GM19372 (cell line): ENCODE measurements around the gene PDE3B.
"Not testable (repeated sequence)": the region's sequence is repeated elsewhere in the genome, so short reads cannot be mapped to it uniquely, and the experiment has no call there.

Experiments used
- ATAC-seq: cut with Tn5 transposase; IDR thresholded peaks from one replicate; pipeline ENCODE4 v1.9.1; 2021; ENCODE audit warnings: mild to moderate bottlenecking, low read depth, moderate library complexity; ENCODE audit not compliant: unreplicated experiment

Gene PDE3B

DNA sequence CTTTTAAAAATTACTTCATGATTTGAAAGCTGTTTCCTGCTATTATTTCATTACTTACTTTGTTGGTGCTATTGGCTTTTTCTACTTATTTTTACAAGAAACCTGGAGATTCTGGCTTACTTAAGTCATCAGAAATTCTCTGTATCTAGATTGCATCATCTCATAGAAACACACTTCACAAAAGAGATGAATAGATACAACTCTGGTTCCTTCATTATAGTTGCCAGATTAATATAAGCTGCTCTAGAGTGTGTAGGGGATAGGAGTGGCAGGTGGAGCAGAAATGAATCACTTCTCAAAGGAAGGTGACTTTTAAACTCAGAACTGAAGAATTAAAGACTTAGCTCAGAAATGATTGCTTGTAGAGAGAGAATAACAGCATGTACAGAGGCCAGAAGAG, 228.4 kb downstream of the PDE3B start:
- ATAC-seq: no peak

DNA sequence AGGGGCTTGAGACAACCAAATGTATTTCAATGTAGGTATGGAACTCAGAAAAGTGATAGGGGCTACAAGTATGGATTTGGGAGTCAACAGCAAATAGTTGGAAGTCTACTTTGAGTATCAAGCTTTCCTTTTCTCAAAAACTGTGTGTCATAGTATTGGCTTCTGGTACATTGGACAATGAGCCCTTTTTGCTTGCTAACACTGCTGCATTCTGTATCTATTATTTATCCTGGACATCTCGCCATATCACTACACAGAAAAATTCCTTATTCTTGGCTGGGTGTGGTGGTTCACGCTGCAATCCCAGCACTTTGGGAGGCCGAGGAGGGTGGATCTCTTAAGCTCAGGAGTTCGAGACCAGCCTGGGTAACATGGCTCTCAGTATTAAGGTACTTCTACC, 230.0 kb downstream of the PDE3B start:
- ATAC-seq: no peak

DNA sequence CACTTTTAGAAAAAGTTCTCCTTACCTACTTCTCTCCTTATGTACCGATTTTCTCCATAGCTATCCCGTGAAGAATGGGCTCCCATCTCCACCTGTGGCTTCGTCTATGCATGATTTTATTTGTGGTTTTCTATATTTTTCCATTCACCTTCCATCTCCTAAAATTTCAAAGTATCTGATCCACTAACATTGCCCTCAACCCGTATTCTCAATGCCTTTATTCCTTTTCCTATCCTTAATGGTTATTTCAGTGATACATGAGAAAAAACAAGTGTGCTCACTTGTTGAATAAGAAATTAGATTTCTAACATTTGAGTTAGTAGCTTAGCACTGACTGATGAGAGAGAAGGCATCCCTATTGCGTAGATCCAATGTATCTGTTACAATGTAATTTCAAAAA, 231.6 kb downstream of the PDE3B start:
- no peak for ATAC-seq

DNA sequence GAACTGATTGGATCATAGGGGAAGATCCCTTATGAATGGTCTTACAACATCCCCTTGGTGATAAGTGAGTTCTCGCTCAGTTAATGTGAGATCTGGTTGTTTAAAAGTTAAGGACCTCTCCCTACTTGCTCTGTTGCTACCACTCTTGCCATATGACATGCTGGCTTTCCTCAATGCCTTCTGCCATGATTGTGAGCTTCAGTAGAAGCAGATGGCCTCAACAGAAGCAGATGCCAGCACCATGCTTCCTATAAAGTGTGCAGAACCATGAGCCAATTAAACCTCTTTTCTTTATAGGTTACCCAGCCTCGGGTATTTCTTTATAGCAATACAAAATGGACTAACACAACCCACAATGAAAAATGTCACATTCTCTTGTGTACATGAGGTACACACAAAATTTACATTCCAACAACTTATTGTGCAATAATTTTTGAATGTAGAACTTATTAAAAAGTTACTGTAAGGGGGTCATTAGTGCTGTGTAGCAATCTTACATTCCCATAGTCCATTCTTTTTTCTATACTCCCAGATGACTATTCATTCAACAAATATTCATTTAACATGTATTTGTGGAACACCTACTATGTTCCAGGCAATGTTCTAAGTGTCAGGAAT, 238.1 kb downstream of the PDE3B start:
- no peak for ATAC-seq

- ATAC-seq: no peak
Observed at GRCh38 chr11:14882196-14882595, 238.6 kb downstream of the PDE3B start.

DNA sequence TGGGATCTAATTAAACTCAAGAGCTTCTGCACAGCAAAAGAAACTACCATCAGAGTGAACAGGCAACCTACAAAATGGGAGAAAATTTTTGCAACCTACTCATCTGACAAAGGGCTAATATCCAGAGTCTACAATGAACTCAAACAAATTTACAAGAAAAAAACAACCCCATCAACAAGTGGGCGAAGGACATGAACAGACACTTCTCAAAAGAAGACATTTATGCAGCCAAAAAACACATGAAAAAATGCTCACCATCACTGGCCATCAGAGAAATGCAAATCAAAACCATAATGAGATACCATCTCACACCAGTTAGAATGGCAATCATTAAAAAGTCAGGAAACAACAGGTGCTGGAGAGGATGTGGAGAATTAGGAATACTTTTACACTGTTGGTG, 240.1 kb downstream of the PDE3B start:
- not testable (repeated sequence) for ATAC-seq

GRCh38 chr11:14884667-14885273, 241.2 kb downstream of the PDE3B start:
- ATAC-seq: no peak

GRCh38 chr11:14886513-14886912, 242.9 kb downstream of the PDE3B start:
- no peak for ATAC-seq

DNA sequence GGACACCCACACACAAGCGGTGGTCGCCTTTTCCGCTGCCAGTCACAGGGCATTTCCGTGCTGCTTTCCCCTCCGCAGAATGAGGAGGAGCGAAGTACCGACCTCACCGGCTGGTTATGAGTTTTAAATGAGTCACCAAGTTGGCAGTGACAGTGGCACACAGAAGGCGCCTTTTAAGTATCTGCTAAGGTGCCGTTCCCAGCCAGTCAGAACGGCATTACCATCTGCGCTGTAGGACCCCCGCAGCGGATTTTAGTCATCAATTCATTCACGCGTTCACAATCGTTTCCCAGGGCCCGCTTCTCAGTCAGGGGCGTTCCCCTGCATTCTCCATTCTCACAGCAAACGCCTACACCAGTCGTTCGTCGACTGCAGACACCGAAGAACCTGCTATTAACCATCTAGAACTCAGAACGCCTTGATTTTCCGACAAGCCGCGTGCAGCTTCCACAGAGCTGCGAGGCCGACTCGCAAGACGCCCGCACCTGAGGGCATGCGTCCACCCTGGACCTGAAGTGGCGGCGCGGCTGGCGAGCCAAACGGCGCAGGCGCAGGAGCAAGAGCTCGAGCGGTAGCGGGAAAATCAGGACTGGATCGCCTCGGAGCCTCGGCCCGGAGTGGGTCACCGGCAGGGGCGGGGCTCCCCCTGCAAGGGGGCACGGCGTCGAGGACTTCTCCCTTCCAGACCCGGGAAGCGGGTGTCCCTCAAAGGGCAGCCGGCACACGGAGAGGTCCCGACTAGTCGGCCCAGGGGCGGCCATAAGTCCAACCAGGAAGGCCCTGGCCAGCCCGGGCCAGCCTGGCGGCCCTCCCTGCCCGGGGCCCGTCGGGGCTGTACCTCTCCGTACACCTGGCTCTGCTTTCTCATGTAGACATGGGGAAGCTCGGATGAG, 247.8 kb downstream of the PDE3B start:
- ATAC-seq: peak; percentile 44

DNA sequence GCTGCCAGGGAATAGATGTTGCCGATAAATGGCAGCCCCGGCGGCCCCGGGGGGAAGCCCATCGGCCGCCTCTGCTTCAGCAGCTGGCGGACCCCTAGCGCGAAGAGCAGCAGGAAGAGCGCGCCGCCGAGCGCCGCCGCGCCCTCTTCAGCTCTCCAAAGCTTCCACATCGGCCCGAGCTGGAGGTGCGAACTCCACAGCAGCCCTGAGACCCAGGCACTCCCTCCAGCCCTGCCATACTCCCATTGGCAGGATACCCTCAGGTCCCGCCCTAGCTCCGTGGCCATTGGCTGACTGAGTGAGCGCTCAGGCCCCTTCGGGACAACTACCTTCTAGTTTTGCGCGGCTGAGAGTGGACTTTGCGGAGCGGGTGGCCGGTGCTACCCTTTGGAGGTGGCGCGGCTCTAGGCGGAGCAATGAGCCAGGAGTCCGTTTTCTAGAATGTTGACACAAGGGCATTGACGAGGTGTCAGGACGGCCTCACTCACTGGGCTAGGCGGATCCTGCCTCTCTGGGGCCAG, 248.5 kb downstream of the PDE3B start, which contains the start of gene CYP2R1:
Gene CYP2R1 (minus strand): TSS at position 196 of the 521 bp plus-strand sequence. CDS start 26 bp downstream, at position 170.
- peak; percentile 94 for ATAC-seq

DNA sequence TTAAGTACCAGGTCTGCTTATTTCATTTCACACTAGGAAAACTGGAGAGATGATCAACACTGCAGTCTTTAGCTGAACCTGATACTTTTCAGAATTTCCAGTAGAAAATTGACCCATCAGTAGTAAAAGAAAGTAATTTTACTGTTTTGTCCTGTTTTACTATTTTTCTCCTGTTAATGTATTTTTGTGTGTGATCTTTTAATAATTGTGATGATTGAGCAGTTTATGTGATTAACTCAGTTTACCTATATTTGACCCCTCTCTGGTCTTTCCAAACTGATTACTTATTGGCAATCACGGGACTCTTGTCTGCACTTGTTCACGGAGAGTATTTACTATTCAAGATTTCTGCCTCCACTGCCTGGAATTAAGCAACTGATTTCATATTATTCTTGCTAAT, 249.0 kb downstream of the PDE3B start:
- ATAC-seq: no peak

DNA sequence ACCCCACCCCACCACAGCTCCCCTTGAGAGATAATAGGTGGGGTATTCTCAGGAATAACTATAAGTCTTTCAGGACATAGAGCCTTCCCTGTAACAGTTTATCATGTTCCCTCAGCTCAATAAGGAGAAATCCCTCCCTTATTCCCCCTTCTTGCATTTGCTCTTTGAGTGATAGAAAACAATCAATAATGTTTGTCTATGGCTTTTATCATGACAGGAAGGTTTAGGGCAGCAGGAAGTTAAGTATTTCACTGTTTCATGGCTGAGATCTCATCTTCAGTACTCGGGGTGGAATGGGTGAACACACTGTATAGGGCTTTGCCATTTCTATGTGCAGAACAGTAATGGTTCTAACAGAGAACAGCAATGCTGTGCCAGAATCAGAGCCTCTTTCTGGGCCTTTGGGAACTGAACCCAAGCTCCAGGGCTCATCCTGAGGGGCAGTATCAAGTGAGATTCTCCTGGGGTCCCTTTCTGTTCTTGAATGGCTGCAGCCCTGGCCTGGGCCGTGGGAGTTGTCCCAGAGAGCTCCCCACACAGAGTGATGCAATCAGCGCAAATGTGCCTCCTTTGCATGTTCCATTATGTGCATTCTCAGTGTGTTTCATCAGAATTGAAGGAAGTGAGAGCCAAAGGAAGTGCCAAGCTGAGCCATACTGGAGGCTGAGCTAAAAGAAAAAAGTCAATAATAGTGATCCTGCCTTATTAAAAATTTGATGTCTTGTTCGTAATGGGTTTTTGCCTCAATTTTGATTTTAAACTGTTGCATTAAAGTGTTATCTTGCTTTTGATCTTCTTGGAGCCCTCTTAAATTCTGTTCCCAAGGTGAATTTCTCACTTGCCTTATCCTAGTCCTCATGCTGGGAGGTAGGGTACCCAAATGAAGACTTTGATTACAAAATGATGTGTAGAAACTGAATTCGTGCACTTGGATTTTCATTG, 251.3 kb downstream of the PDE3B start:
- no peak for ATAC-seq

DNA sequence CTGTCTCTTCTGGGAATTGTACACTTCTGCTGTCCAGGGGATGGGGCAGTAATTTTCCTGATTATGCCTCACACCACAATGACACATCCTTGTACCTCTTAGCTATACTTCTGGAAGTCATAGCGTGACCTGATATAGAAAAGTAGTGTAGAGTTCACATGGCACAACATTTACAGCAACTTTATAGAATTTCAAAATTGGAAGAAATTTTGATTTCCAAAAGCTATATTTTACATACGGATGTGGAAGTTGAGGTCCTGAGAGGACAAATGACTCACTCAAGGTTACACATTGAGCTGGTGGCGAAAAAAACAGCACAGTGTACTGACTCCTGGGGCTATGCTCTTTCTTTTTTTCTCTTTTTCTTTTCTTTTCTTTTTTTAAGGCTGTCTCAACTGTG, 254.8 kb downstream of the PDE3B start:
- no peak for ATAC-seq

DNA sequence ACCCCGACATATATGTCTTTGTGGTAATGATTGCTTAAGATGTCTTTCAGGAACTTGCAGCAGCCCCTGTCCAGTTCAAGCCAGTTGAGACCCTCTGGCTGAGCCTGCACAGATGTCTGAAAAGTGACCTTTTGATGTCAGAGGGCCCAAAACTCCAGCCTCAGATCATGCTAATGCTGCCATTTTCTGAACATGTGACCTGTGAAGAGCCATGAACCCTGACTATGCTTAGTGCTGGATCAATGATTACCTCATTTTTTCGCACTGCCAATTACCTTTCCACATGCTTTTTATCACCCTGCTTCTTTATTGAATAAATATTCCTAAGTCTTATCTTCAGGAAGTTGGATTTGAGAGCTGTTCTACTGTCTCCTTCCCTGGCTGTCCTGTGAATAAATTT, 255.3 kb downstream of the PDE3B start:
- ATAC-seq: no peak

GRCh38 chr11:14902650-14903350, 259.2 kb downstream of the PDE3B start:
- ATAC-seq: no peak

GRCh38 chr11:14904745-14905103, 261.1 kb downstream of the PDE3B start:
- peak; percentile 40 for ATAC-seq

DNA sequence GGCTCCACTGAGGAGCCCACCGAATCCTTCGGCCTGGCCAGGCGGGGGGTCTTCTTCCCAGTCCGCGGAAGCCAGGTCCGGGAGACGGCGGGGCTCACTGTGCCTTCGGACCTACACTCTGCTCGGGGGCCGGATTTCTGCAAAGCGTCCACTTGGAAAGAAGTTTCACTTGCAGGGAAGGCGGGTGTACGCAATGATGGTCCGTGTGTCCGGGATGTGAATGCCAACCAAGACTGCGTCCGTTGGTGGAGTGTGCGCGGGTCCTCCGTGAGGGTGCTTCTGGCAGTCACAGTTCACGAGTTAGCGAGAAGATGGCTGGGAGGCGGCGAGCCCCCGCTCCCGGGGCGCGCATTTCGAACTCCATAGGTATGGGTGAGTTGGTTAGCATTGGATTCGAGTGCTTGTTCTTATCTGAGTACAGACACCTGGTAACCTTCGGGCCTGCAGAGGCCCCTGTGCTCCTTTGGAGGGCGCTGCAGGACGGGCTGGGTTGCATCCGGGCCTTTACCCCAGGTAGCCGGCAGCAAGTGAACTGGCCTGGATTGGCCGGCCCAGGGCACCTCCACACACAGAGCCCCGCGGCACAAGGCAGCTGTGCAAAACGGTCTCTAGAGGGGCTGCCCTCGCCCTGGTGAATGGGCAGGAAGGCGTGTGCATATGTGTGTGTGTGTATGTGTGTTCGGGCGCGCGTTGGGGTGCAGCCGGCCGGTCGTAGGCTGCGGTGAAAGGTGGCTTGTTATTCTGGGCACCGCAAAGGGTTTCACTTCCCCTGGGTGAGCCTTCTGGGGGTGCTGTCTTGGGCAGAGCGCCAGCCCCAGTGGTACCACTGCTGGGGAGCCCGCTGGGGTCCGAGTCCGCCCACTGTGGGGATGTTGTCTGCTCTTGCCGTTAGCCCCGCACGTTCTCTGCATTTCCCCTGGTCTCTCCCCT, 261.8 kb downstream of the PDE3B start:
- ATAC-seq: peak; percentile 44

DNA sequence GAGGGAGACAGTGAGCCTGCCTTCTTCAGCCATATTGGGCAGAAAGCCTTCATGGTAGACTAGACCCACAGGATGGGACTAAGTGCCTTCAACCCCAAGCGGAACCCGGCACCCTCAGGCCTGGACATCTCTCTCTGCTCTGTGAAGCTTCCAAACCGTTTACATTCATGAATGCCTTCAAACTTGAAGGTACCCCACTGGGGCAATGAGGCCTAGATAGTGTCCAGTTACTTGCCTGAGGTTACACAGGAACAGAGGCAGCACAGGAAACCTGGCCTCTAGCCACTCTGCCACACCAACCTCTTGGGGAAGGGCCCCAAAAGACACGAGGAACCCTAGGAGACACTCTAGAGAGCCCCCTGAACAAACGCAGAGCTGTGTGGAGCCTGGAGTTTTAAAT, 263.0 kb downstream of the PDE3B start:
- ATAC-seq: no peak

GRCh38 chr11:14906993-14907392, 263.4 kb downstream of the PDE3B start:
- ATAC-seq: no peak
